ENCODE measurements around the gene FARSB. TPM values are rescaled to one million over a fixed set of nuclear protein-coding genes. Genes with fewer than 3 reads are reported as not detected.
"Not testable (repeated sequence)": the region's sequence is repeated elsewhere in the genome, so short reads cannot be mapped to it uniquely, and the experiment has no call there.

The FARSB gene
- total and polyA plus RNA-seq, 2 donors from 2014 or later = 17.1 to 18.2 TPM

DNA sequence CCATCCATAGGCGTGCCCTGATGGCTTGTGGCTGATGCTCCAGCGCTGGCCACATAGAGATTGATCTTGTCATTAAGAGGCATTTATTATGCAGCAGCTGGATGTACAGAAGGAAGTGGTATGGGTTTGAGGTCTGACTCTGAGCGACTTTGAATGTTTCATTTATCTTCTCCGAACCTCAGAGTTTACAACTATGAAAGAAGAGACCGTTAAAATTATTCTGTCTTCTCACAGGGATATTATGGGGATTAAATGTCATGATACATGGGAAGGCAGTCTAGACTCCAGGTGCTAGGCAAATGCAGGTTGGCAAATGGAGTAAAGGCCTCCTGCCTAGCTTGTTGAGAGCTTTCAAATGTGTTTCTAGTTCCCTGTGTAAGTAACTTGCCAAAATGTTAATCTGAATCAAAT lies 45.8 kb upstream of the FARSB start:
- Histone ChIP-seq H3K4me3 (ENCODE audit: low read length in 3 of 3) (no peak overlapping the region), H3K36me3 (ENCODE audit: control insufficient read depth in 2 of 3, insufficient read depth in 3 of 3, low read length in 3 of 3) (no peaks in the 10 kb centered on the region), H3K4me1 (ENCODE audit: control insufficient read depth in 2 of 3, insufficient read depth in 2 of 3, low read depth in 1 of 3, low read length in 3 of 3) (no peaks in the 10 kb centered on the region), H3K27ac (ENCODE audit: low read depth in 2 of 2, low read length in 2 of 2) (no peak overlapping the region), H3K9me3 (ENCODE audit: control insufficient read depth in 2 of 3, insufficient read depth in 1 of 3, low read length in 3 of 3) (no peaks in the 10 kb centered on the region), H3K9ac (ENCODE audit: low read length in 3 of 3) (no peak overlapping the region), H3K27me3 (ENCODE audit: control insufficient read depth, insufficient read depth, low read length) (no peaks in the 10 kb centered on the region)
- intact Hi-C loops (cut with DNase I) = no loop called here
- DNase-seq (no peak), FAIRE-seq (no peak)
- TF ChIP-seq, protein P1, sequence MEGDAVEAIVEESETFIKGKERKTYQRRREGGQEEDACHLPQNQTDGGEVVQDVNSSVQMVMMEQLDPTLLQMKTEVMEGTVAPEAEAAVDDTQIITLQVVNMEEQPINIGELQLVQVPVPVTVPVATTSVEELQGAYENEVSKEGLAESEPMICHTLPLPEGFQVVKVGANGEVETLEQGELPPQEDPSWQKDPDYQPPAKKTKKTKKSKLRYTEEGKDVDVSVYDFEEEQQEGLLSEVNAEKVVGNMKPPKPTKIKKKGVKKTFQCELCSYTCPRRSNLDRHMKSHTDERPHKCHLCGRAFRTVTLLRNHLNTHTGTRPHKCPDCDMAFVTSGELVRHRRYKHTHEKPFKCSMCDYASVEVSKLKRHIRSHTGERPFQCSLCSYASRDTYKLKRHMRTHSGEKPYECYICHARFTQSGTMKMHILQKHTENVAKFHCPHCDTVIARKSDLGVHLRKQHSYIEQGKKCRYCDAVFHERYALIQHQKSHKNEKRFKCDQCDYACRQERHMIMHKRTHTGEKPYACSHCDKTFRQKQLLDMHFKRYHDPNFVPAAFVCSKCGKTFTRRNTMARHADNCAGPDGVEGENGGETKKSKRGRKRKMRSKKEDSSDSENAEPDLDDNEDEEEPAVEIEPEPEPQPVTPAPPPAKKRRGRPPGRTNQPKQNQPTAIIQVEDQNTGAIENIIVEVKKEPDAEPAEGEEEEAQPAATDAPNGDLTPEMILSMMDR (IDR thresholded peaks at IDR 0.05; ENCODE audit: borderline replicate concordance, extremely low read depth, insufficient read depth) = no peak

DNA sequence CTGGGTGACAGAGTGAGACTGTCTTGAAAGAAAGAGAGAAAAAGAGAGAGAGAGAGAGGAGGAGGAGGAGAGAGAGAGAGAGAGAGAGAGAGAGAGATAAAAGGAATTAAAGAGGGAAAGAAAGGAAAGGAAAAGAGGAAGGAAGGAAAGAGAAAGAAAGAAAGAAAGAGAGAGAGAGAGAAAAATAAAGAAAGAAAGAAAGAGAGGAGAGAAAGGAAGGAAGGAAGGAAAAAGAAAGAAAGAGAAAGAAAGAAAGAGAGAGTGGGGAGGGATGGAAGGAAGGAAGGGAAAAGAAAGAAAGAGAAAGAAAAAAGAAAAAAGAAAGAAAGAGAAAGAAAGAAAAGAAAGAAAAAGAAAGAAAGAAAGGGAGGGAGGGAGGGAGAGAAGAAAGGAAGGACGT lies 45.3 kb upstream of the FARSB start:
- FAIRE-seq (no peak), DNase-seq (no peak)
- H3K36me3 ChIP-seq (ENCODE audit: control insufficient read depth in 2 of 3, insufficient read depth in 3 of 3, low read length in 3 of 3) = no peaks in the 10 kb centered on the region
- H3K4me3 ChIP-seq (ENCODE audit: low read length in 3 of 3) = no peak overlapping the region
- no peak overlapping the region for H3K27ac ChIP-seq (ENCODE audit: low read depth in 2 of 2, low read length in 2 of 2)
- H3K4me1 ChIP-seq (ENCODE audit: control insufficient read depth in 2 of 3, insufficient read depth in 2 of 3, low read depth in 1 of 3, low read length in 3 of 3) = no peaks in the 10 kb centered on the region
- H3K27me3 ChIP-seq (ENCODE audit: control insufficient read depth, insufficient read depth, low read length) = no peaks in the 10 kb centered on the region
- intact Hi-C loops (cut with DNase I) = no loop called here
- TF ChIP-seq, protein P1 (IDR thresholded peaks at IDR 0.05; ENCODE audit: borderline replicate concordance, extremely low read depth, insufficient read depth) = no peak
- no peak overlapping the region for H3K9ac ChIP-seq (ENCODE audit: low read length in 3 of 3)
- H3K9me3 ChIP-seq (ENCODE audit: control insufficient read depth in 2 of 3, insufficient read depth in 1 of 3, low read length in 3 of 3) = no peaks in the 10 kb centered on the region

DNA sequence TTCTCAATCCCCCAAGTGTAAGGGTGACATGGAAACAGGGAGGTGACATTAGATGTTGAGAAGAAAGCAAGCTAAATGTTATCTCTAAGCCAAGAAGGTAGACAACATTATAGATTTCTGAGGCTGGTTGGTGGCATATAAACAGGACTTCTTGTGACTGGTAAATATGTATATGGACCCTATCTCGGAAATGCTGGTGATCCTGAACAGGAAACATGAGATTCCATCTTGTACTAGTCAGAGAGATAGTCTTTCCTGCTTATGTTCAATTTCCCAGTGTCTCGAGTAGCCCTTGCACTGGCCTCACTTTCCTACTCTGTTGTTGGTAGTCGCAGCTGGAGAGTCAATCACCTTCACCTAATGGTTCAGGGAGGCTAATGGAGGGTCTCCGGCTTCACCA lies 42.4 kb upstream of the FARSB start:
- no peaks in the 10 kb centered on the region for H3K27me3 ChIP-seq (ENCODE audit: control insufficient read depth, insufficient read depth, low read length)
- no peak overlapping the region for H3K4me3 ChIP-seq (ENCODE audit: low read length in 3 of 3)
- FAIRE-seq (no peak), DNase-seq (no peak)
- H3K9me3 ChIP-seq (ENCODE audit: control insufficient read depth in 2 of 3, insufficient read depth in 1 of 3, low read length in 3 of 3) = no peaks in the 10 kb centered on the region
- intact Hi-C loops (cut with DNase I) = no loop called here
- no peaks in the 10 kb centered on the region for H3K4me1 ChIP-seq (ENCODE audit: control insufficient read depth in 2 of 3, insufficient read depth in 2 of 3, low read depth in 1 of 3, low read length in 3 of 3)
- no peak overlapping the region for H3K9ac ChIP-seq (ENCODE audit: low read length in 3 of 3)
- no peak overlapping the region for H3K27ac ChIP-seq (ENCODE audit: low read depth in 2 of 2, low read length in 2 of 2)
- H3K36me3 ChIP-seq (ENCODE audit: control insufficient read depth in 2 of 3, insufficient read depth in 3 of 3, low read length in 3 of 3) = no peaks in the 10 kb centered on the region
- TF ChIP-seq, protein P1 (IDR thresholded peaks at IDR 0.05; ENCODE audit: borderline replicate concordance, extremely low read depth, insufficient read depth) = no peak

DNA sequence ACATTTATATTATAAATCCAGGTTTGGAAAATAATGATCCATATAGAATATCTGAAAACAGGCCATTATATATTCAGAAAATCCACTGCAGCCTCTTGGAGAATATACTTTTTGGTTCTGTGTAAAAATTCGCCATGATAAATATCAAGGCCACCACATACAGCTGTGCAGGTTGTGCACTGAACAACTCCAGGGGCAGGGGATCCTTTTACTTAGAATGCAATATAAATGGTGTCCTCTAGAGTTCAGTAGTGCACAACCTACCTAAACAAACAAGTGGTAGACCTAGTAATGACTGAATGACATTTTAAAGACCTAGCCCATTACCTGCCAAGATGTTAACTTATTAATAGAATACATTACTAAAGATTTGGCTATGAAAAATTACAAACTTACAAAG lies 37.9 kb upstream of the FARSB start:
- FAIRE-seq (no peak), DNase-seq (no peak)
- Histone ChIP-seq H3K27me3 (ENCODE audit: control insufficient read depth, insufficient read depth, low read length) (no peaks in the 10 kb centered on the region), H3K27ac (ENCODE audit: low read depth in 2 of 2, low read length in 2 of 2) (no peak overlapping the region), H3K4me1 (ENCODE audit: control insufficient read depth in 2 of 3, insufficient read depth in 2 of 3, low read depth in 1 of 3, low read length in 3 of 3) (no peaks in the 10 kb centered on the region), H3K9me3 (ENCODE audit: control insufficient read depth in 2 of 3, insufficient read depth in 1 of 3, low read length in 3 of 3) (no peaks in the 10 kb centered on the region), H3K4me3 (ENCODE audit: low read length in 3 of 3) (no peak overlapping the region), H3K9ac (ENCODE audit: low read length in 3 of 3) (no peak overlapping the region), H3K36me3 (ENCODE audit: control insufficient read depth in 2 of 3, insufficient read depth in 3 of 3, low read length in 3 of 3) (no peaks in the 10 kb centered on the region)
- intact Hi-C loops (cut with DNase I) = no loop called here
- TF ChIP-seq, protein P1 (IDR thresholded peaks at IDR 0.05; ENCODE audit: borderline replicate concordance, extremely low read depth, insufficient read depth) = no peak

DNA sequence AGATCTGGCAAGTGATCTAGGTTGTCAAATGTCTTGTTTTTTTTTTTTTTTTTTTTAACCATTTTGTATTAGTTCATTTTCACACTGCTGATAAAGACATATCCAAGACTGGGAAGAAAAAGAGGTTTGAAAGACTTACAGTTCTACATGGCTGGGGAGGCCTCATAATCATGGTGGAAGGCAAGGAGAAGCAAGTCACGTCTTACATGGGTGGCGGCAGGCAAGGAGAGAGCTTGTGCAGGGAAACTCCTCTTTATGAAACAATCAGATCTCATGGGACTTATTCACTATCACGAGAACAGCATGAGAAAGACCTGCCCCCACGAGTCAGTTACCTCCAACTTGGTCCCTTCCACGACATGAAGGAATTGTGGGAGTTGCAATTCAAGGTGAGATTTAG lies 37.5 kb upstream of the FARSB start:
- H3K4me3 ChIP-seq (ENCODE audit: low read length in 3 of 3); H3K4me1 ChIP-seq (ENCODE audit: control insufficient read depth in 2 of 3, insufficient read depth in 2 of 3, low read depth in 1 of 3, low read length in 3 of 3); FAIRE-seq; H3K27ac ChIP-seq (ENCODE audit: low read depth in 2 of 2, low read length in 2 of 2); DNase-seq; H3K36me3 ChIP-seq (ENCODE audit: control insufficient read depth in 2 of 3, insufficient read depth in 3 of 3, low read length in 3 of 3); intact Hi-C loops (cut with DNase I); H3K9ac ChIP-seq (ENCODE audit: low read length in 3 of 3); H3K27me3 ChIP-seq (ENCODE audit: control insufficient read depth, insufficient read depth, low read length); H3K9me3 ChIP-seq (ENCODE audit: control insufficient read depth in 2 of 3, insufficient read depth in 1 of 3, low read length in 3 of 3): not testable (repeated sequence)

Measured in kidney (tissue), 14 donors.